Esophagus muscularis mucosa (tissue), 4 donors: ENCODE data around the gene SLC8A1.

Experiments
- CTCF ChIP-seq, 3 experiments: fragments of 200-600 bp in 2 of 3; fragments of 450-650 bp in 1 of 3; sonication (generic) in 2 of 3; IDR thresholded peaks; one replicate each; pipeline ENCODE4 v1.5.1; 2017 to 2019; ENCODE audit warnings: antibody characterized with exemption in 3 of 3, mild to moderate bottlenecking in 2 of 3, moderate library complexity in 1 of 3
- EP300 ChIP-seq: sonication (generic); formaldehyde crosslinking; IDR thresholded peaks from one replicate; pipeline ENCODE4 v1.6.1; 2017; ENCODE audit warnings: antibody characterized with exemption
- POLR2A ChIP-seq: fragments of 450-650 bp; IDR thresholded peaks from one replicate; pipeline ENCODE4 v1.6.1; 2017; ENCODE audit warnings: antibody characterized with exemption, moderate library complexity, mild to moderate bottlenecking, low read depth
- POLR2AphosphoS5 ChIP-seq, 2 donors: sonication (generic); formaldehyde crosslinking; IDR thresholded peaks; one replicate each; pipeline ENCODE4 v1.6.1; 2017; ENCODE audit warnings: antibody characterized with exemption in 2 of 2

- TF ChIP-seq CTCF (IDR thresholded peaks at IDR 0.05): no peak
- no peak for TF ChIP-seq POLR2A
- peak; percentile 52 to 84 for TF ChIP-seq POLR2AphosphoS5 (IDR thresholded peaks at IDR 0.05)
- no peak for TF ChIP-seq EP300
These were observed 231.5 kb downstream of the SLC8A1 start for GRCh38 chr2:40220177-40220925.
